HepG2 (cell line): ENCODE results near the gene SLC16A3. TPM values are rescaled to one million over a fixed set of nuclear protein-coding genes. Genes with fewer than 3 reads are reported as not detected.

Experiments used
- ATF7 ChIP-seq, 2 experiments: fragments of 450-650 bp in 1 of 2; sonication (generic) in 1 of 2; formaldehyde crosslinking in 1 of 2; IDR thresholded peaks; 2 replicates each; pipeline versions ENCODE4 v1.4.0 to v1.6.1; 2016 to 2020; ENCODE audit warnings: antibody characterized with exemption in 1 of 2, mild to moderate bottlenecking in 1 of 2, missing genetic modification reagents in 1 of 2
- CBX5 ChIP-seq: sonication (generic); formaldehyde crosslinking; IDR thresholded peaks from 2 replicates; pipeline ENCODE4 v1.4.0; 2020; ENCODE audit warnings: missing genetic modification reagents, borderline replicate concordance
- CENPT ChIP-seq: sonication (generic); formaldehyde crosslinking; IDR thresholded peaks from 2 replicates; pipeline ENCODE4 v1.8.0; 2022; ENCODE audit warnings: low read depth, mild to moderate bottlenecking, moderate library complexity, missing genetic modification reagents
- GZF1 ChIP-seq: sonication (generic); formaldehyde crosslinking; IDR thresholded peaks from 2 replicates; pipeline ENCODE4 v1.5.1; 2020; ENCODE audit warnings: mild to moderate bottlenecking, missing genetic modification reagents
- HNRNPLL ChIP-seq: fragments of 200-400 bp; formaldehyde crosslinking; IDR thresholded peaks from 2 replicates; pipeline ENCODE4 v1.6.1; 2017; ENCODE audit warnings: mild to moderate bottlenecking, low read depth, low read length; ENCODE audit not compliant: poor library complexity, severe bottlenecking
- MTA1 ChIP-seq: sonication (generic); formaldehyde crosslinking; IDR thresholded peaks from 2 replicates; pipeline ENCODE4 v1.4.0; 2020; ENCODE audit warnings: missing genetic modification reagents, mild to moderate bottlenecking, borderline replicate concordance
- NFYB ChIP-seq: sonication (generic); formaldehyde crosslinking; IDR thresholded peaks from 2 replicates; pipeline ENCODE4 v1.4.0; 2020; ENCODE audit warnings: missing genetic modification reagents
- PAF1 ChIP-seq: IDR thresholded peaks from 2 replicates; pipeline ENCODE4 v1.6.1; 2016; ENCODE audit warnings: missing genetic modification reagents, missing compliant biosample characterization
- PLRG1 ChIP-seq: fragments of 450-650 bp; conservative IDR thresholded peaks from 2 replicates; pipeline ENCODE4 v1.6.1; 2016
- PPARG ChIP-seq: conservative IDR thresholded peaks from 2 replicates; pipeline ENCODE4 v1.6.1; 2016; ENCODE audit warnings: missing biosample characterization, missing genetic modification reagents
- SOX13 ChIP-seq, 3 experiments: fragments of 450-650 bp in 1 of 3; sonication (generic) in 1 of 3; formaldehyde crosslinking in 1 of 3; IDR thresholded peaks in 2 of 3; conservative IDR thresholded peaks in 1 of 3; 2 replicates each; pipeline versions ENCODE4 v1.5.0 to v1.6.1; 2016 to 2020; ENCODE audit warnings: antibody characterized with exemption in 1 of 3, mild to moderate bottlenecking in 1 of 3, missing compliant biosample characterization in 1 of 3, missing genetic modification reagents in 1 of 3, moderate library complexity in 1 of 3
- ZC3H13 ChIP-seq: sonication (generic); formaldehyde crosslinking; IDR thresholded peaks from 2 replicates; pipeline ENCODE4 v1.8.1; 2023; ENCODE audit warnings: mild to moderate bottlenecking, missing genetic modification reagents, moderate library complexity
- ZMYM4 ChIP-seq: sonication (generic); formaldehyde crosslinking; IDR thresholded peaks from 2 replicates; pipeline ENCODE4 v1.8.1; 2023; ENCODE audit warnings: mild to moderate bottlenecking, missing genetic modification reagents
- ZNF329 ChIP-seq: sonication (generic); formaldehyde crosslinking; IDR thresholded peaks from 2 replicates; pipeline ENCODE4 v1.9.0; 2021; ENCODE audit warnings: low read depth, mild to moderate bottlenecking, missing genetic modification reagents
- ZNF451 ChIP-seq: sonication (generic); formaldehyde crosslinking; IDR thresholded peaks from 2 replicates; pipeline ENCODE4 v1.5.0; 2020; ENCODE audit warnings: mild to moderate bottlenecking, missing genetic modification reagents
- ZNF501 ChIP-seq: sonication (generic); formaldehyde crosslinking; IDR thresholded peaks from 2 replicates; pipeline ENCODE4 v1.5.1; 2020; ENCODE audit warnings: mild to moderate bottlenecking, moderate library complexity, missing genetic modification reagents
- polyA plus RNA-seq, 8 experiments: library from polyadenylated mRNA; depleted of rRNA in 3 of 8; stranded (reverse) in 7 of 8; unstranded in 1 of 8; fragments of >200 nt; fragmentation: Illumina TruSeq in 4 of 8; extraction: Trizol in 4 of 8; gene quantifications; 2 replicates each; pipeline versions ENCODE4 v1.2.1 to v1.2.3, GENCODE V29; 2011 to 2016; ENCODE audit warnings: low read depth in 4 of 8, missing spikeins in 1 of 8, mixed read lengths in 1 of 8; ENCODE audit not compliant: insufficient read depth in 1 of 8
- total RNA-seq, 5 experiments: library from RNA; depleted of rRNA; stranded (reverse); fragments of >200 nt; fragmentation: Illumina TruSeq; extraction: Trizol; gene quantifications; 2 replicates each; pipeline ENCODE4 v1.2.3, GENCODE V29; 2016; ENCODE audit warnings: low read depth in 1 of 5
- TF ChIP-seq, protein P1 (sequence below): sonication (generic); formaldehyde crosslinking; IDR thresholded peaks from one replicate; pipeline ENCODE4 v1.5.1; 2020; ENCODE audit warnings: mild to moderate bottlenecking, missing genetic modification reagents; ENCODE audit errors: not compliant biosample characterization
- TF ChIP-seq, protein P2 (sequence below): IDR thresholded peaks from 2 replicates; pipeline ENCODE4 v1.6.1; 2016; ENCODE audit warnings: missing genetic modification reagents, missing compliant biosample characterization
- TF ChIP-seq, protein P3 (sequence below): sonication (generic); formaldehyde crosslinking; conservative IDR thresholded peaks from 2 replicates; pipeline ENCODE4 v1.5.0; 2020; ENCODE audit warnings: missing genetic modification reagents

SLC16A3 gene
- total and polyA plus RNA-seq, 2 of the 13 experiments (the other 11 are each of a cell fraction or from before 2014, with no cell fraction given) = 242 to 349 TPM

GRCh38 chr17:82242977-82243647 is 14.3 kb downstream of the SLC16A3 start (continued):
- TF ChIP-seq, protein P1, sequence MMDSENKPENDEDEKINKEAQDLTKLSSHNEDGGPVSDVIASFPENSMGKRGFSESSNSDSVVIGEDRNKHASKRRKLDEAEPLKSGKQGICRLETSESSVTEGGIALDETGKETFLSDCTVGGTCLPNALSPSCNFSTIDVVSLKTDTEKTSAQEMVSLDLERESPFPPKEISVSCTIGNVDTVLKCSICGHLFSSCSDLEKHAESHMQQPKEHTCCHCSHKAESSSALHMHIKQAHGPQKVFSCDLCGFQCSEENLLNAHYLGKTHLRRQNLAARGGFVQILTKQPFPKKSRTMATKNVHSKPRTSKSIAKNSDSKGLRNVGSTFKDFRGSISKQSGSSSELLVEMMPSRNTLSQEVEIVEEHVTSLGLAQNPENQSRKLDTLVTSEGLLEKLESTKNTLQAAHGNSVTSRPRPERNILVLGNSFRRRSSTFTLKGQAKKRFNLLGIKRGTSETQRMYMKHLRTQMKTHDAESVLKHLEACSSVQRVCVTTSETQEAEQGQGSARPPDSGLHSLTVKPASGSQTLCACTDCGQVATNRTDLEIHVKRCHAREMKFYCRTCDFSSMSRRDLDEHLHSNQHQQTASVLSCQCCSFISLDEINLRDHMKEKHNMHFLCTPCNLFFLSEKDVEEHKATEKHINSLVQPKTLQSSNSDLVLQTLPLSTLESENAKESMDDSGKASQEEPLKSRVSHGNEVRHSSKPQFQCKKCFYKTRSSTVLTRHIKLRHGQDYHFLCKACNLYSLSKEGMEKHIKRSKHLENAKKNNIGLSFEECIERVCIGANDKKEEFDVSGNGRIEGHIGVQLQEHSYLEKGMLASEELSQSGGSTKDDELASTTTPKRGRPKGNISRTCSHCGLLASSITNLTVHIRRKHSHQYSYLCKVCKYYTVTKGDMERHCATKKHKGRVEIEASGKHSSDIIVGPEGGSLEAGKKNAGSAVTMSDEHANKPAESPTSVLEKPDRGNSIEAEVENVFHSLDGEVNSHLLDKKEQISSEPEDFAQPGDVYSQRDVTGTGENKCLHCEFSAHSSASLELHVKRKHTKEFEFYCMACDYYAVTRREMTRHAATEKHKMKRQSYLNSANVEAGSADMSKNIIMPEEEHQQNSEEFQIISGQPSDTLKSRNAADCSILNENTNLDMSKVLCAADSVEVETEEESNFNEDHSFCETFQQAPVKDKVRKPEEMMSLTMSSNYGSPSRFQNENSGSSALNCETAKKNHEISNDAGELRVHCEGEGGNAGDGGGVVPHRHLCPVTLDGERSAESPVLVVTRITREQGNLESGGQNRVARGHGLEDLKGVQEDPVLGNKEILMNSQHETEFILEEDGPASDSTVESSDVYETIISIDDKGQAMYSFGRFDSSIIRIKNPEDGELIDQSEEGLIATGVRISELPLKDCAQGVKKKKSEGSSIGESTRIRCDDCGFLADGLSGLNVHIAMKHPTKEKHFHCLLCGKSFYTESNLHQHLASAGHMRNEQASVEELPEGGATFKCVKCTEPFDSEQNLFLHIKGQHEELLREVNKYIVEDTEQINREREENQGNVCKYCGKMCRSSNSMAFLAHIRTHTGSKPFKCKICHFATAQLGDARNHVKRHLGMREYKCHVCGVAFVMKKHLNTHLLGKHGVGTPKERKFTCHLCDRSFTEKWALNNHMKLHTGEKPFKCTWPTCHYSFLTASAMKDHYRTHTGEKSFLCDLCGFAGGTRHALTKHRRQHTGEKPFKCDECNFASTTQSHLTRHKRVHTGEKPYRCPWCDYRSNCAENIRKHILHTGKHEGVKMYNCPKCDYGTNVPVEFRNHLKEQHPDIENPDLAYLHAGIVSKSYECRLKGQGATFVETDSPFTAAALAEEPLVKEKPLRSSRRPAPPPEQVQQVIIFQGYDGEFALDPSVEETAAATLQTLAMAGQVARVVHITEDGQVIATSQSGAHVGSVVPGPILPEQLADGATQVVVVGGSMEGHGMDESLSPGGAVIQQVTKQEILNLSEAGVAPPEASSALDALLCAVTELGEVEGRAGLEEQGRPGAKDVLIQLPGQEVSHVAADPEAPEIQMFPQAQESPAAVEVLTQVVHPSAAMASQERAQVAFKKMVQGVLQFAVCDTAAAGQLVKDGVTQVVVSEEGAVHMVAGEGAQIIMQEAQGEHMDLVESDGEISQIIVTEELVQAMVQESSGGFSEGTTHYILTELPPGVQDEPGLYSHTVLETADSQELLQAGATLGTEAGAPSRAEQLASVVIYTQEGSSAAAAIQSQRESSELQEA (CRISPR knock-in tag) = no peak
- no peak for TF ChIP-seq NFYB
- TF ChIP-seq, protein P2, sequence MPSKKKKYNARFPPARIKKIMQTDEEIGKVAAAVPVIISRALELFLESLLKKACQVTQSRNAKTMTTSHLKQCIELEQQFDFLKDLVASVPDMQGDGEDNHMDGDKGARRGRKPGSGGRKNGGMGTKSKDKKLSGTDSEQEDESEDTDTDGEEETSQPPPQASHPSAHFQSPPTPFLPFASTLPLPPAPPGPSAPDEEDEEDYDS = no peak
- peak; percentile 20 for TF ChIP-seq HNRNPLL
- peak; percentile 92 for TF ChIP-seq MTA1
- TF ChIP-seq, protein P3, sequence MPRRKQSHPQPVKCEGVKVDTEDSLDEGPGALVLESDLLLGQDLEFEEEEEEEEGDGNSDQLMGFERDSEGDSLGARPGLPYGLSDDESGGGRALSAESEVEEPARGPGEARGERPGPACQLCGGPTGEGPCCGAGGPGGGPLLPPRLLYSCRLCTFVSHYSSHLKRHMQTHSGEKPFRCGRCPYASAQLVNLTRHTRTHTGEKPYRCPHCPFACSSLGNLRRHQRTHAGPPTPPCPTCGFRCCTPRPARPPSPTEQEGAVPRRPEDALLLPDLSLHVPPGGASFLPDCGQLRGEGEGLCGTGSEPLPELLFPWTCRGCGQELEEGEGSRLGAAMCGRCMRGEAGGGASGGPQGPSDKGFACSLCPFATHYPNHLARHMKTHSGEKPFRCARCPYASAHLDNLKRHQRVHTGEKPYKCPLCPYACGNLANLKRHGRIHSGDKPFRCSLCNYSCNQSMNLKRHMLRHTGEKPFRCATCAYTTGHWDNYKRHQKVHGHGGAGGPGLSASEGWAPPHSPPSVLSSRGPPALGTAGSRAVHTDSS (CRISPR knock-in tag) = no peak
- peak; percentile 68; the same call in 1 of the 2 replicates for TF ChIP-seq CBX5 (CRISPR knock-in tag)
- peak; percentile 96 for TF ChIP-seq ZC3H13 (CRISPR knock-in tag)
- no peak for TF ChIP-seq PPARG (CRISPR knock-in tag)
- no peak for TF ChIP-seq PLRG1
- TF ChIP-seq SOX13 (IDR thresholded peaks at IDR 0.05) = no peak
- TF ChIP-seq SOX13 (CRISPR knock-in tag; conservative IDR thresholded peaks at IDR 0.05 in 1 of 2, IDR thresholded peaks at IDR 0.05 in 1 of 2) = no peak
- TF ChIP-seq GZF1 (CRISPR knock-in tag) = peak; percentile 52; the same call in 1 of the 2 replicates
- TF ChIP-seq CENPT (CRISPR knock-in tag) = peak; percentile 24; the same call in 1 of the 2 replicates
- no peak for TF ChIP-seq ATF7 (IDR thresholded peaks at IDR 0.05)
- peak; percentile 43; the same call in 1 of the 2 replicates for TF ChIP-seq ATF7 (CRISPR knock-in tag; IDR thresholded peaks at IDR 0.05)
- TF ChIP-seq ZMYM4 (CRISPR knock-in tag) = no peak
- TF ChIP-seq ZNF329 (CRISPR knock-in tag) = no peak
- TF ChIP-seq PAF1 (CRISPR knock-in tag) = peak; percentile 91; the same call in 1 of the 2 replicates
- no peak; the same call in 1 of the 2 replicates for TF ChIP-seq ZNF501
- peak; percentile 45; the same call in 1 of the 2 replicates for TF ChIP-seq ZNF451 (CRISPR knock-in tag)
